22Rv1 (cell line): Measurements from ENCODE around the gene ZNF3.

ENCODE experiments used
- H3K27ac ChIP-seq: fragments of 450-650 bp; 2 replicates; pipeline ENCODE4 v1.5.1; 2017
- CTCF ChIP-seq: fragments of 450-650 bp; IDR thresholded peaks from 2 replicates; pipeline ENCODE4 v1.5.1; 2017; ENCODE audit warnings: mild to moderate bottlenecking
- ZFX ChIP-seq: fragments of 450-650 bp; IDR thresholded peaks from 2 replicates; pipeline ENCODE4 v1.6.1; 2017; ENCODE audit warnings: antibody characterized with exemption, borderline replicate concordance

ZNF3 gene

GRCh38 chr7:100087055-100087750 is 5.7 kb upstream of the ZNF3 start:
- no peak overlapping the region for H3K27ac ChIP-seq
- TF ChIP-seq CTCF: no peak
- no peak for TF ChIP-seq ZFX

GRCh38 chr7:100085515-100085914 is 4.0 kb upstream of the ZNF3 start:
- no peak overlapping the region for H3K27ac ChIP-seq

GRCh38 chr7:100082978-100083377 is 1.5 kb upstream of the ZNF3 start:
- H3K27ac ChIP-seq: peak overlapping the region; percentile 88
- TF ChIP-seq CTCF: no peak
- TF ChIP-seq ZFX: no peak

More at GRCh38 chr7:100085515-100085914, 4.0 kb upstream of the ZNF3 start:
- no peak for TF ChIP-seq ZFX
- TF ChIP-seq CTCF: no peak

- no peak for TF ChIP-seq ZFX
- TF ChIP-seq CTCF: no peak
- peak overlapping the region; percentile 88 for H3K27ac ChIP-seq
Measured at GRCh38 chr7:100080907-100081534, 502 bp downstream of the ZNF3 start.

GRCh38 chr7:100079024-100079560 is 2.4 kb downstream of the ZNF3 start:
- TF ChIP-seq ZFX (no peak), CTCF (no peak)
- no peak overlapping the region for H3K27ac ChIP-seq

- no peak for TF ChIP-seq CTCF
- no peak overlapping the region for H3K27ac ChIP-seq
Measured at GRCh38 chr7:100077205-100077604, 4.3 kb downstream of the ZNF3 start.

- no peak overlapping the region for H3K27ac ChIP-seq
- no peak for TF ChIP-seq CTCF
- no peak for TF ChIP-seq ZFX
Measured at GRCh38 chr7:100075418-100075817, 6.1 kb downstream of the ZNF3 start.
